ENCODE results near the gene HIVEP3. TPM values are rescaled to one million over a fixed set of nuclear protein-coding genes. Genes with fewer than 3 reads are reported as not detected.
A peak's percentile ranks its signal among the peaks of the same experiment; 100 is the strongest.

The HIVEP3 gene
- total RNA-seq, 1 donor from 2014 or later, result 5.7 TPM

DNA sequence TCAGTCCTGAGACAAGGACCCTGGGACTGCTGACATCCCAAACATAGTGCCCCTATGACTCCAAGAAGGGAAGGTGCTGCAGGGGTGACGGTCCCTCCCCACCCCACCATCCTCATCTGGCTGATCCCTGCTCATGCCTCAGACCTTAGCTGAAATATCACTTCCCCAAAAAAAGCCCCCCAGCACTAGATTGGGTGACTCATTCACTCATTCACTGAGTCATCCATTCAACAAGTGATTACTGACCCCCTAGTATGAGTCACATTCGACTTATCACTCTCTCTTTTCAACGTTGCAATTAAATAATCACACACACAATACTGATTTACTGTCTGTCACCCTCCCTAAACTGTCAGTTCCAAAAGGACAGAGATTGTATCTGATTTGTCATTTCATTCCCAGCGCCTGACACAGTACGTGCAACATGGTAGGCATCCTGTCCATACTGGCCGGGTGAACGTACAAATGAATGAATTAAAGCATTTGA is 48.6 kb downstream of the HIVEP3 start:
- DNase-seq, result no peak
- H3K27ac ChIP-seq (replicated peaks), result no peak overlapping the region
- TF ChIP-seq, protein P1, sequence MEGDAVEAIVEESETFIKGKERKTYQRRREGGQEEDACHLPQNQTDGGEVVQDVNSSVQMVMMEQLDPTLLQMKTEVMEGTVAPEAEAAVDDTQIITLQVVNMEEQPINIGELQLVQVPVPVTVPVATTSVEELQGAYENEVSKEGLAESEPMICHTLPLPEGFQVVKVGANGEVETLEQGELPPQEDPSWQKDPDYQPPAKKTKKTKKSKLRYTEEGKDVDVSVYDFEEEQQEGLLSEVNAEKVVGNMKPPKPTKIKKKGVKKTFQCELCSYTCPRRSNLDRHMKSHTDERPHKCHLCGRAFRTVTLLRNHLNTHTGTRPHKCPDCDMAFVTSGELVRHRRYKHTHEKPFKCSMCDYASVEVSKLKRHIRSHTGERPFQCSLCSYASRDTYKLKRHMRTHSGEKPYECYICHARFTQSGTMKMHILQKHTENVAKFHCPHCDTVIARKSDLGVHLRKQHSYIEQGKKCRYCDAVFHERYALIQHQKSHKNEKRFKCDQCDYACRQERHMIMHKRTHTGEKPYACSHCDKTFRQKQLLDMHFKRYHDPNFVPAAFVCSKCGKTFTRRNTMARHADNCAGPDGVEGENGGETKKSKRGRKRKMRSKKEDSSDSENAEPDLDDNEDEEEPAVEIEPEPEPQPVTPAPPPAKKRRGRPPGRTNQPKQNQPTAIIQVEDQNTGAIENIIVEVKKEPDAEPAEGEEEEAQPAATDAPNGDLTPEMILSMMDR (IDR thresholded peaks at IDR 0.05; ENCODE audit: borderline replicate concordance), result no peak
- H3K36me3 ChIP-seq, result no peaks in the 10 kb centered on the region
- no peaks in the 10 kb centered on the region for H3K27me3 ChIP-seq (ENCODE audit: low read depth)
- peaks cover 33% of the 10 kb centered on the region for H3K4me1 ChIP-seq
- intact Hi-C loops (cut with micrococcal nuclease), result no loop called here
- no peak overlapping the region for H3K4me3 ChIP-seq
- no peaks in the 10 kb centered on the region for H3K9me3 ChIP-seq (replicated peaks)

DNA sequence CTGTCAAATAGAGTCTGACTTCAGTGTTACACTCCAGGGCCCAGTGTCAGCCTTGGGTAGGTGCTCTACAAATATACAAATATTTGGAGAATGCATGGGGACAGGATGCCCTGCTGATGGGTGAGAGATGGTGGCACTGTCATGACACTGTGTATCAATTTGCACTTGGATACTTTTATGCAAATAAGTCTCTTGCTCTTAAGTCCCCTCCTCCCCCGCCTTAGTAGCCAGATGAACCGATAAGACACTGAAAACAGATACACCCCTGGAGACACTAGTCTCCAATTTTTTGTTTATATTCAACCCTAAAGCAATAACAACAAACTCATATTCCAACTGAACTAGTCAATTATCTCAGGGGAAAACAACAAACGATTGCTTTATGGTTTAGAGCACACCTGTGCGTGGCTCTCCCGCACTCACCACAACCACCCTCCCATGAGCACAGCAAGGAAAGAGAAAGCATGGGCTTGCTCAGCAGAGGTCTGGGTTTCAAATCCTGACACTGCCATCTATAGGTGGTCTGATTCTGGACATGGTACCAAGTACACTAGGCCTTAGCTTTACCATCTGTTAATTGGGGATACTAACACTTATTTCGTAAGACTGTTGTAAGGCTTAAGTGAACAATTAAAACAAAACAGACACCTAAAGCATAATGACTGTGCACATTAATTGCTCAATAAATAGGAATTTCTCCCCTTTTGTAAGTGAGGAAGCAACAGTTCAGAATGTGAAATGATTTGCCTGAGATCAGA is 50.3 kb downstream of the HIVEP3 start:
- Histone ChIP-seq H3K27ac (replicated peaks) (no peak overlapping the region), H3K36me3 (no peaks in the 10 kb centered on the region), H3K27me3 (ENCODE audit: low read depth) (no peaks in the 10 kb centered on the region), H3K4me1 (peaks cover 28% of the 10 kb centered on the region), H3K9me3 (replicated peaks) (no peaks in the 10 kb centered on the region), H3K4me3 (no peak overlapping the region)
- intact Hi-C loops (cut with micrococcal nuclease), result no loop called here
- no peak for DNase-seq
- TF ChIP-seq, protein P1 (IDR thresholded peaks at IDR 0.05; ENCODE audit: borderline replicate concordance), result no peak

DNA sequence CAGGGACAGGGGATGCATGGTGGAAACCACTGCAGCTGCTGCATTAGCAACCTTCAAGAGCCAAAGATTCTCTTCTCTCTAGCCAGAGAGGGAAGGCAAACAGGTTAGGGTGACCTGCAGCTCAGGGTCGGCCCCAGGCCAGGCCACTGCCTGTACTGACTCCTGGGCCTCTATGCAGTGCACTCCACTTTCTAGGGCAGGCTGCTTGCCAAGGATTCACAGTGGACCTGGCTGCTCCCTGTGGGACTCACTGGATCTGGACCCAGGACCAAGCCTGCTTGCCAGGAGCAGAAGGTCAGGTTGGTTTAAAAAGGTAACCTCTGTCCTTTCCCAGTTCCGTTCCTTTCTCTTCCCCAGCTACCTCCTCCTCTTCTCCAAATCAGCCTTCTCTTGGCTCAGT is 52.4 kb downstream of the HIVEP3 start:
- peak overlapping the region; percentile 31 for H3K27ac ChIP-seq (replicated peaks)
- no peaks in the 10 kb centered on the region for H3K27me3 ChIP-seq (ENCODE audit: low read depth)
- peaks cover 28% of the 10 kb centered on the region for H3K4me1 ChIP-seq
- DNase-seq, result peak; percentile 38
- no peak overlapping the region for H3K4me3 ChIP-seq
- H3K9me3 ChIP-seq (replicated peaks), result no peaks in the 10 kb centered on the region
- intact Hi-C loops (cut with micrococcal nuclease), result no loop called here
- TF ChIP-seq, protein P1 (IDR thresholded peaks at IDR 0.05; ENCODE audit: borderline replicate concordance), result no peak
- H3K36me3 ChIP-seq, result no peaks in the 10 kb centered on the region

DNA sequence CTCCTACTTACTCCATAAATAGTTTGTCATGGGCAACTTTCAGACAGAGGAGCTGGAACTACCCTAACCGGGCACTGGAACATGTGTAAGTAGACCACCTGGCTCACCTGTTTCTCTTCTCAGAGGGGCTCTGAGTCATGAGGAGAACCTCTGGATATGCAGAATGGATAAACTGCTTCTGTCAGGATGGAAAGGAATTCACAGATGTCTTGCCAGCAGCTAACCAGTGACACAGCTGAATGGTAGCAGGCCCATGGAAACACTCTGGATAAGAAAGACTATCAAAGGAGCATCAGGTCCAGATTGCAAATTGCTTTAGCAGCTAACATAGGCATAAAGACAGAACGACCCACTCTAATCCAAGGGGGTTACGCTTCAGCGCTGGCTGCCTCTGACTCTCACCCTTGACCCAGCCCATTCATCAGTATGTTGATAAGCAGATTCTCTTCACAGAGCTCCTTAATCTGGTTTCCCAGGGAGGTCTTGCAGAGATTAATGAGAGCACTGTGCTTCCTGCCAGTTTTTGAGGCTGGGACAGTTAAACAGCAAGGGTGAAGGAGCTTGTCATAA is 54.2 kb downstream of the HIVEP3 start:
- Histone ChIP-seq H3K9me3 (replicated peaks) (no peaks in the 10 kb centered on the region), H3K4me1 (peaks cover 28% of the 10 kb centered on the region), H3K4me3 (no peak overlapping the region), H3K36me3 (no peaks in the 10 kb centered on the region), H3K27me3 (ENCODE audit: low read depth) (no peaks in the 10 kb centered on the region), H3K27ac (replicated peaks) (no peak overlapping the region)
- DNase-seq, result no peak
- TF ChIP-seq, protein P1 (IDR thresholded peaks at IDR 0.05; ENCODE audit: borderline replicate concordance), result no peak
- intact Hi-C loops (cut with micrococcal nuclease), result no loop called here

DNA sequence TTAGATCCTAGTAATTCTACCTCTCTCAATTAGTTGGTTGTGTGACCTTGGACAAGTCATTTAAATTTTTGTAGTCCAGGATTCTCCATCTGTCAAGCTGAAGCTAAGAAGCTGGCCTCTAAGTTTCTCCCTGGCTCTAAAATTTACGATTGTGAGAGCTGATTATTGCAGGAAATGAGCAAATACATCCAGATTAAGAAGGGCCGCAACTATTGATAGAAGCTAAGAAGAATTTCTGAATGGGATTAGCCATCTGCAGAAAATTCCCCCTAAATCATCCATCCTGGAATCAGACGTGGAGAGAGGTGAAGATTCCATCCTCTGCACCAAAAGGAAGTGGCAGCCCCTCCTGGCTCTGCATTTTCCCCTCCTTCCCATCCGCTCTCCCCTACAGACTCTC is 55.0 kb downstream of the HIVEP3 start:
- Histone ChIP-seq H3K27me3 (ENCODE audit: low read depth) (no peaks in the 10 kb centered on the region), H3K4me3 (no peak overlapping the region), H3K4me1 (peaks cover 28% of the 10 kb centered on the region), H3K9me3 (replicated peaks) (no peaks in the 10 kb centered on the region), H3K36me3 (no peaks in the 10 kb centered on the region), H3K27ac (replicated peaks) (no peak overlapping the region)
- intact Hi-C loops (cut with micrococcal nuclease), result no loop called here
- DNase-seq, result no peak
- TF ChIP-seq, protein P1 (IDR thresholded peaks at IDR 0.05; ENCODE audit: borderline replicate concordance), result no peak

Data from left ventricle myocardium inferior (tissue), 1 donor.